ENCODE results near the gene TMEM130. TPM values are rescaled to one million over a fixed set of nuclear protein-coding genes. Genes with fewer than 3 reads are reported as not detected.

Gene TMEM130
- total RNA-seq, 3 donors from 2014 or later: 0.88 to 1.3 TPM; not detected in 1

GRCh38 chr7:98900815-98901214 is 31.0 kb upstream of the TMEM130 start:
- no peak for DNase-seq (ENCODE audit: low spot score in 2 of 2)
- Histone ChIP-seq H3K9me3 (no peaks in the 10 kb centered on the region), H3K36me3 (peaks cover 17% of the 10 kb centered on the region), H3K4me1 (no peaks in the 10 kb centered on the region), H3K27ac (no peak overlapping the region), H3K27me3 (no peaks in the 10 kb centered on the region), H3K4me3 (no peak overlapping the region)
- intact Hi-C loops (cut with DNase I; ENCODE audit: low total_unique reads): no loop called here
- TF ChIP-seq POLR2A (IDR thresholded peaks at IDR 0.05) (no peak), POLR2AphosphoS5 (IDR thresholded peaks at IDR 0.05) (no peak)
- TF ChIP-seq, protein P1, sequence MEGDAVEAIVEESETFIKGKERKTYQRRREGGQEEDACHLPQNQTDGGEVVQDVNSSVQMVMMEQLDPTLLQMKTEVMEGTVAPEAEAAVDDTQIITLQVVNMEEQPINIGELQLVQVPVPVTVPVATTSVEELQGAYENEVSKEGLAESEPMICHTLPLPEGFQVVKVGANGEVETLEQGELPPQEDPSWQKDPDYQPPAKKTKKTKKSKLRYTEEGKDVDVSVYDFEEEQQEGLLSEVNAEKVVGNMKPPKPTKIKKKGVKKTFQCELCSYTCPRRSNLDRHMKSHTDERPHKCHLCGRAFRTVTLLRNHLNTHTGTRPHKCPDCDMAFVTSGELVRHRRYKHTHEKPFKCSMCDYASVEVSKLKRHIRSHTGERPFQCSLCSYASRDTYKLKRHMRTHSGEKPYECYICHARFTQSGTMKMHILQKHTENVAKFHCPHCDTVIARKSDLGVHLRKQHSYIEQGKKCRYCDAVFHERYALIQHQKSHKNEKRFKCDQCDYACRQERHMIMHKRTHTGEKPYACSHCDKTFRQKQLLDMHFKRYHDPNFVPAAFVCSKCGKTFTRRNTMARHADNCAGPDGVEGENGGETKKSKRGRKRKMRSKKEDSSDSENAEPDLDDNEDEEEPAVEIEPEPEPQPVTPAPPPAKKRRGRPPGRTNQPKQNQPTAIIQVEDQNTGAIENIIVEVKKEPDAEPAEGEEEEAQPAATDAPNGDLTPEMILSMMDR (IDR thresholded peaks at IDR 0.05): no peak

DNA sequence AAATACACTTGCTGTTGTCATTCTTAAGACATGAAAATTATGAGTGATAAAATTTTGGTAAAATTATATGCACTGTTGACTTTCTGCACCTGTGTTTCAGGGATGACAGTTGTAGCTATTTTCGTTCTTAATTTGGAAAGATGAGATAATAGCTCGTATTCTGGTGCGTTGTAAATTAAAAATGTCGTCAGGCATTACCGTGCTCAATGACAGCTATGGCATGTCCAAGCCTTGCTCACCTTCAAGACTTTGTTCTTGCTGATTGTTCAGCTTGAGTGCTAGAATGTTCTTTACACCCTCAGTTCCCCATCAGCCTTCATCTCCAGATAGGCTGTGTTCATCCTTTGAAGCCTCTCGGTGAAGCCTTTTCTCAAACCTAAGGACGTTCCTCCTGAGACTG is 30.0 kb upstream of the TMEM130 start:
- Histone ChIP-seq H3K36me3 (peaks cover 13% of the 10 kb centered on the region), H3K9me3 (no peaks in the 10 kb centered on the region), H3K4me3 (no peak overlapping the region), H3K27ac (no peak overlapping the region), H3K27me3 (no peaks in the 10 kb centered on the region), H3K4me1 (no peaks in the 10 kb centered on the region)
- intact Hi-C loops (cut with DNase I; ENCODE audit: low total_unique reads): no loop called here
- TF ChIP-seq POLR2AphosphoS5 (IDR thresholded peaks at IDR 0.05): no peak
- DNase-seq (ENCODE audit: low spot score in 2 of 2): no peak

DNA sequence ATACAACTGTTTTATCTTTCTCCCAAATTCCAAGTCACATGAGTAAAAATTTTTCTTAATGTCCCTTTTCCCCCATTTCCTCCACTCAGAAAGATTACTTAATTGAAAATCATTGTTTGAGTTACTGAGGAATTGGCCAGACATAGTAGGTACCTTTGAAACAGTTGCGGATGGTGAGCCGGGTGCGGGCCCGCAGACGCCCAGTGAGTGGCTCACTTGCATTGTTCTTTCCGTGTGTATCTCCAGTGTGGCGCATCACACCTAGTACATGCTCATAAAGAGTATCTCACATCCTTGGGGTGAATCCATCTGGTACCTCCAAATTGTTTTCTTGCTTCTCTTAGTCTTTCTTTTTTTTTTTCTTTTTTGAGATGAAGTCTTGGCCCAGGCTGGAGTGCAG is 22.8 kb upstream of the TMEM130 start:
- Histone ChIP-seq H3K27ac (no peak overlapping the region), H3K4me3 (no peak overlapping the region), H3K9me3 (no peaks in the 10 kb centered on the region), H3K36me3 (peaks cover 4% of the 10 kb centered on the region), H3K4me1 (no peaks in the 10 kb centered on the region), H3K27me3 (no peaks in the 10 kb centered on the region)
- no peak for TF ChIP-seq POLR2AphosphoS5 (IDR thresholded peaks at IDR 0.05)
- TF ChIP-seq, protein P1 (IDR thresholded peaks at IDR 0.05): no peak
- TF ChIP-seq POLR2A (IDR thresholded peaks at IDR 0.05): no peak
- no peak for DNase-seq (ENCODE audit: low spot score in 2 of 2)
- intact Hi-C loops (cut with DNase I; ENCODE audit: low total_unique reads): no loop called here

DNA sequence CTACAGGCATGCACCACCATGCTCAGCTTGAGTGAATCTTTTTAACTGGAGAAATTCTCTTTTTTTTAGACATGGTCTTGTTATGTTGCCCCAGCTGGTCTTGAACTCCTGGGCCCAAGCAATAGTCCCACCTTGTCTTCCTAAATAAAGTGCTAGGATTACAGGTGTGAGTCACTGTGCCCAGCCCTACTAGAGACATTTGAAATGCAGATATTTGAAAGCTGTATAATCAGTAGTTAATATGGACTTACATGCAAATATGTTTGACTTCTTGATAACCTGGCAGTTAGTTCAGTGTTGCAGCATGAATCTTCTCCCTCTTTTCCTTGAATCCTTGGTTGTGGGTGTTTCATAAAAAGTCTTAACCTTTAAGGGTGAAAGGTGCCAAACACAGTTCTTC is 17.2 kb upstream of the TMEM130 start:
- intact Hi-C loops (cut with DNase I; ENCODE audit: low total_unique reads): no loop called here
- Histone ChIP-seq H3K27ac (no peak overlapping the region), H3K4me3 (no peak overlapping the region), H3K9me3 (no peaks in the 10 kb centered on the region), H3K36me3 (no peaks in the 10 kb centered on the region), H3K4me1 (no peaks in the 10 kb centered on the region), H3K27me3 (no peaks in the 10 kb centered on the region)
- no peak for DNase-seq (ENCODE audit: low spot score in 2 of 2)
- TF ChIP-seq, protein P1 (IDR thresholded peaks at IDR 0.05): no peak
- TF ChIP-seq POLR2AphosphoS5 (IDR thresholded peaks at IDR 0.05): no peak
- no peak for TF ChIP-seq POLR2A (IDR thresholded peaks at IDR 0.05)

GRCh38 chr7:98884416-98884815 is 14.6 kb upstream of the TMEM130 start:
- H3K9me3 ChIP-seq: no peaks in the 10 kb centered on the region
- no peak overlapping the region for H3K27ac ChIP-seq
- intact Hi-C loops (cut with DNase I; ENCODE audit: low total_unique reads): no loop called here
- no peaks in the 10 kb centered on the region for H3K4me1 ChIP-seq
- H3K36me3 ChIP-seq: no peaks in the 10 kb centered on the region
- no peak overlapping the region for H3K4me3 ChIP-seq
- no peak for DNase-seq (ENCODE audit: low spot score in 2 of 2)
- TF ChIP-seq, protein P1 (IDR thresholded peaks at IDR 0.05): no peak
- TF ChIP-seq POLR2A (IDR thresholded peaks at IDR 0.05): no peak
- TF ChIP-seq POLR2AphosphoS5 (IDR thresholded peaks at IDR 0.05): no peak
- no peaks in the 10 kb centered on the region for H3K27me3 ChIP-seq

All from breast epithelium (tissue), 4 donors.